Neural cell (in vitro differentiated cells): ENCODE results near the gene IL5RA.

Source experiments
- EZH2 ChIP-seq: fragments of 200-600, 300-800 bp; shearing (Covaris generic), sonication (generic); IDR thresholded peaks from 2 replicates; pipeline ENCODE4 v1.6.1; 2014; ENCODE audit warnings: antibody characterized with exemption, low read length, borderline replicate concordance, mild to moderate bottlenecking; ENCODE audit not compliant: insufficient read depth, poor library complexity, severe bottlenecking
- MXI1 ChIP-seq: fragments of 450-650 bp; conservative IDR thresholded peaks from 2 replicates; pipeline ENCODE4 v1.6.1; 2014; ENCODE audit warnings: antibody characterized with exemption, mild to moderate bottlenecking; ENCODE audit not compliant: poor library complexity, severe bottlenecking
- POLR2AphosphoS5 ChIP-seq: IDR thresholded peaks from 2 replicates; pipeline ENCODE4 v1.6.1; 2012
- RAD21 ChIP-seq: fragments of 450-650 bp; conservative IDR thresholded peaks from 2 replicates; pipeline ENCODE4 v1.6.1; 2014; ENCODE audit warnings: antibody characterized with exemption, mild to moderate bottlenecking, moderate library complexity
- TAF1 ChIP-seq: IDR thresholded peaks from 2 replicates; pipeline ENCODE4 v1.6.1; 2012; ENCODE audit warnings: low read depth
- TF ChIP-seq, protein P1 (sequence below): fragments of 450-650 bp; IDR thresholded peaks from 2 replicates; pipeline ENCODE4 v1.5.1; 2014; ENCODE audit warnings: antibody characterized with exemption, mild to moderate bottlenecking, moderate library complexity; ENCODE audit not compliant: poor library complexity, severe bottlenecking

GRCh38 chr3:3059645-3060044, 50.5 kb downstream of the IL5RA start:
- TF ChIP-seq, protein P1, sequence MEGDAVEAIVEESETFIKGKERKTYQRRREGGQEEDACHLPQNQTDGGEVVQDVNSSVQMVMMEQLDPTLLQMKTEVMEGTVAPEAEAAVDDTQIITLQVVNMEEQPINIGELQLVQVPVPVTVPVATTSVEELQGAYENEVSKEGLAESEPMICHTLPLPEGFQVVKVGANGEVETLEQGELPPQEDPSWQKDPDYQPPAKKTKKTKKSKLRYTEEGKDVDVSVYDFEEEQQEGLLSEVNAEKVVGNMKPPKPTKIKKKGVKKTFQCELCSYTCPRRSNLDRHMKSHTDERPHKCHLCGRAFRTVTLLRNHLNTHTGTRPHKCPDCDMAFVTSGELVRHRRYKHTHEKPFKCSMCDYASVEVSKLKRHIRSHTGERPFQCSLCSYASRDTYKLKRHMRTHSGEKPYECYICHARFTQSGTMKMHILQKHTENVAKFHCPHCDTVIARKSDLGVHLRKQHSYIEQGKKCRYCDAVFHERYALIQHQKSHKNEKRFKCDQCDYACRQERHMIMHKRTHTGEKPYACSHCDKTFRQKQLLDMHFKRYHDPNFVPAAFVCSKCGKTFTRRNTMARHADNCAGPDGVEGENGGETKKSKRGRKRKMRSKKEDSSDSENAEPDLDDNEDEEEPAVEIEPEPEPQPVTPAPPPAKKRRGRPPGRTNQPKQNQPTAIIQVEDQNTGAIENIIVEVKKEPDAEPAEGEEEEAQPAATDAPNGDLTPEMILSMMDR, result no peak
- TF ChIP-seq MXI1 (no peak), RAD21 (no peak), EZH2 (no peak), TAF1 (no peak), POLR2AphosphoS5 (no peak)
